HG03135 (cell line): ENCODE data around the gene SLC9A9.
A peak's percentile ranks its signal among the peaks of the same experiment; 100 is the strongest.

ENCODE experiments used
- ATAC-seq: cut with Tn5 transposase; IDR thresholded peaks from one replicate; pipeline ENCODE4 v1.9.1; 2021; ENCODE audit warnings: mild to moderate bottlenecking, moderate library complexity; ENCODE audit not compliant: unreplicated experiment

The SLC9A9 gene

GRCh38 chr3:143848704-143849103 is 436 bp upstream of the SLC9A9 start:
- ATAC-seq = no peak

- ATAC-seq = no peak
Observed at GRCh38 chr3:143843587-143843986, 4.7 kb downstream of the SLC9A9 start.

- ATAC-seq = no peak
Observed at GRCh38 chr3:143840636-143841035, 7.6 kb downstream of the SLC9A9 start.

GRCh38 chr3:143839980-143840379 is 8.3 kb downstream of the SLC9A9 start:
- ATAC-seq = no peak

- no peak for ATAC-seq
Observed at GRCh38 chr3:143837076-143837475, 11.2 kb downstream of the SLC9A9 start.

GRCh38 chr3:143835312-143835711 is 13.0 kb downstream of the SLC9A9 start:
- no peak for ATAC-seq

GRCh38 chr3:143832433-143832832 is 15.8 kb downstream of the SLC9A9 start:
- ATAC-seq = peak; percentile 36

- ATAC-seq = peak; percentile 83
Observed at GRCh38 chr3:143831994-143832393, 16.3 kb downstream of the SLC9A9 start.

GRCh38 chr3:143831208-143831607 is 17.1 kb downstream of the SLC9A9 start:
- ATAC-seq = no peak

- ATAC-seq = no peak
Observed at GRCh38 chr3:143830786-143831185, 17.5 kb downstream of the SLC9A9 start.

- ATAC-seq = no peak
Observed at GRCh38 chr3:143830063-143830462, 18.2 kb downstream of the SLC9A9 start.

GRCh38 chr3:143827425-143827824 is 20.8 kb downstream of the SLC9A9 start:
- ATAC-seq = no peak

GRCh38 chr3:143826296-143826695 is 22.0 kb downstream of the SLC9A9 start:
- ATAC-seq = no peak

- peak; percentile 62 for ATAC-seq
Observed at GRCh38 chr3:143825513-143825912, 22.8 kb downstream of the SLC9A9 start.

GRCh38 chr3:143824735-143825385 is 23.4 kb downstream of the SLC9A9 start:
- no peak for ATAC-seq

GRCh38 chr3:143822798-143823197 is 25.5 kb downstream of the SLC9A9 start:
- ATAC-seq = no peak

- ATAC-seq = no peak
Observed at GRCh38 chr3:143822374-143822773, 25.9 kb downstream of the SLC9A9 start.

- no peak for ATAC-seq
Observed at GRCh38 chr3:143821862-143822261, 26.4 kb downstream of the SLC9A9 start.

- no peak for ATAC-seq
Observed at GRCh38 chr3:143820466-143821221, 27.6 kb downstream of the SLC9A9 start.

GRCh38 chr3:143819890-143820289 is 28.4 kb downstream of the SLC9A9 start:
- no peak for ATAC-seq

- ATAC-seq = no peak
Observed at GRCh38 chr3:143814443-143814889, 33.8 kb downstream of the SLC9A9 start.

GRCh38 chr3:143812481-143812880 is 35.8 kb downstream of the SLC9A9 start:
- ATAC-seq = no peak
